ENCODE results near the gene LGALS7B.
"Not testable (repeated sequence)": the region's sequence is repeated elsewhere in the genome, so short reads cannot be mapped to it uniquely, and the experiment has no call there.

The LGALS7B gene

DNA sequence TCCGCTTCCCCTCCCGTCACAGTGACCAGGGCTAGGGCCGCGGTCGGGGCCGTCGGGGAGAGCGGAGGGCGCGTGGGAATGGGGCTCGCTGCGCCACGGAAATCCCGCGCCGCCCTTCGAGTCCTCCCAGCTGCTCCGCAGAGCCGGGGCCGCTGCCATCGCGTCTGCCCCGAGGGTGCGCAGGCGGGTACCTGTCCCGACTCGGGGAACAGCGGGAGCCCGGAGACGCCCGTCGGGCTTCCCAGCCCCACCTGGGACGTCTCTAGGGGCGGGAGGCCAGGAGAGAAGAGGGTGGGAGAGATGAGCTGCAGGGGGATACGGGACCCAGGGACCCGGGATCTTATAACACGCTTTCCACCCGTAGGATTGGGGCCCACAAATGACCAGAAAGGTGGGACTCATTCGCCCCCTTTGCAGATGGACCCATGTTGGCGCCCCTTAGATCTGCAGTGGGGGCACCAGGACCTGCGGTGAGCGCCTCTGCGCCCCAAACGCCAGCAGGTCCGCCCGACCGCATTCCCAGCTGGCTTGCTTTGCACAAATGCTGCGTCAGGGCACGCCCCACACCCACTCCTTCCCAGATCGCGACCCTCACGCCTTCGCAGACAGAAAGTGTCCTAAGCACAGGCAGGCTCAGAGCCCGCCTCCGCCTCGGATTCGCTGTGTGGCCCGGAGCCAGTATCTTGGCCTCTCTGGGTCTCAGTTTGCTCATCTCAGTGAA lies 18.6 kb upstream of the LGALS7B start:
- not testable (repeated sequence) for DNase-seq

- not testable (repeated sequence) for DNase-seq
These were observed 18.1 kb upstream of the LGALS7B start for GRCh38 chr19:38770949-38771275.

DNA sequence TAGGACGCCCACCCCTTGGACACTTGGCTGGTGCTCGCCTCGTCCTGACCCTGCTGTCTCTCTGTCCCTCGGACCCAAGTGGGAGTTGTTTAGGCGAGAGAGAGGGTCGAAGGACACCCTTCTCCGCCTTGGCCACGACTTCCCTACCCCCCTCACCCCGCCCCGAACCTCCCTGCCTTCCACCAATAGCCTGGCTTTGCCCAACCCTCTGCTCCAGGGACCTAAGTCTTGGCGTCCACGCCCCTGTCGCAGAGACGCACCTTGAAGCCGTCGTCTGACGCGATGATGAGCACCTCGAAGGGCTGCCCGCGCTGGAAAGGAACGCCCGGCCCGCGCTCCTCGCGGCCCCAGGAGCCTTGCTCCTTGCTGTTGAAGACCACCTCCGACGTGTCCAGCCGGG lies 17.4 kb upstream of the LGALS7B start:
- not testable (repeated sequence) for DNase-seq

DNA sequence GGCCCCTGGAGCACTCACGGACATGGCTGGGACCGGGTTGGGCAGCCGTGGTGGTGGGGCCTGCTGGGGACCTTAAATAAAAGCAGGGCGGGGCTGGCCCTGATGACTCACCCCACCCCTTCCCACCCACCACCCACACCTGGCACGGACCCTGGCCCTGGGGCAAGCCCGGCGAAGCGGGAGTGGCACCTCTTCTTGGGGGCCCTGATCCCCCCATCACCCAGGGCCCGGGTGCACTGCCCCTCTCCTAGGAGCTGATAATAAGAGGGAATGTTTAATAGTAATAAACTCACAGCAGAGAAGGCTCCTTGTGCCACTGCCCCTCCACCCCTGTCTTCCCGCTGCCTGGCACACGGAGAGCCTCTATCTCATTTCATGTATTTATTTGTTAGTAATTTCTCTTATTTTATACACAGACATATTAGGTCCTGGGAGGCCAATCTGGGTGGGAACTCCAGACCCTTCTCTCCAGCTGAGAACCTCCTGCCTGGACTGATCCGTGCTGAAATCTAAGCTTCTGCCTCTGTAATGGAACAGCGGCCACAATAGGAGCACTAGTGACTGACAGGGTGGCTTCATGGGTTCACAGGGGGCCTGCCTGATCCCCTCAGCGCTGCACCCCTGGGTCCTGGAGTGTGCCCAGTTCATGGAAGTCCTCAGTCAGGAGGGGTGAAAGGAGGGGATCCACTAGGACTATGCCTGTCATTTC lies 15.4 kb upstream of the LGALS7B start, which contains the start of gene LGALS7:
Gene LGALS7, minus strand, starts transcription at position 49 of the 709 bp plus-strand sequence. Its CDS starts 25 bp downstream, at position 24.
- DNase-seq, result no peak

GRCh38 chr19:38774181-38774950 lies 14.6 kb upstream of the LGALS7B start:
- DNase-seq, result no peak

GRCh38 chr19:38778733-38779132 lies 10.3 kb upstream of the LGALS7B start:
- DNase-seq, result no peak

- no peak for DNase-seq
These were observed 8.6 kb upstream of the LGALS7B start for GRCh38 chr19:38780443-38780842.

- DNase-seq, result no peak
These were observed 7.9 kb upstream of the LGALS7B start for GRCh38 chr19:38781058-38781457.

GRCh38 chr19:38782212-38782611 lies 6.8 kb upstream of the LGALS7B start:
- DNase-seq, result not testable (repeated sequence)

DNA sequence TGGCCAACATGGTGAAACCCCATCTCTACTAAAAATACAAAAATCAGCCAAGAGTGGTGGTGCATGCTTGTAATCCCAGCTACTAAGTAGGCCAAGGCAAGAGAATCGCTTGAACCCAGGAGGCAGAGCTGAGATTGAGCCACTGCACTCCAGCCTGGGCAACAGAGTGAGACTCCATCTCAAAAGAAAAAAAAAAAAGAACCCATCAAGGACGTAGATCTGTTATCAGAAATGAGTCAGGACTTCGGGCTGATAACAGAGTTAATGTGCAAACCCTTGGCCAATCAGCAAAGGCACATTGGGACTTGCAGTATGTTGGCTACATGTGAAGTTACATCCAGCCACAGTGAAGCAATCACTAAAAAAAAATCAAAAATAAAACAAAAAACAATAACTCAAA lies 4.8 kb upstream of the LGALS7B start:
- no peak for DNase-seq

DNA sequence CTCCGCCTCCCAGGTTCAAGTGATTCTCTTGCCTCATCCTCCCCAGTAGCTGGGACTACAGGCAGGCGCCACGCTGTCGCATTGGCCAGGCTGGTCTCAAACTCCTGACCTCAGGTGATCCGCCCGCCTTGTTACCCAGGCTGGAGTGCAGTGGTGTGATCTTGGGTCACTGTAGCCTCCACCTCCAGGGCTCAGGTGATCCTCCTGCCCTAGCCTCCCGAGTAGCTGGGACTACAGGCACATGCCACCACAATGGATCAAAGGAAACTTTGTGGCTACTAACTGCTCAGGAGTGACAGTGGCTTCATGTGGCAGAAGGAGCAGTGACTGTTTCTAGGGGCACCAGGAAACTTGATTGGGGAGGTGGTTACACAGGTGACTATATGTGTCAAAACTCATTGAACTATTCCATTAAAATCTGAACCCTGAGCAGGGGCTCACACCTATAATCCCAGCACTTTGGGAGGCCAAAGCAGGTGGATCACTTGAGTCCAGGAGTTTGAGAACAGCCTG lies 3.8 kb upstream of the LGALS7B start:
- no peak for DNase-seq

- DNase-seq, result not testable (repeated sequence)
These were observed 2.9 kb upstream of the LGALS7B start for GRCh38 chr19:38786061-38786460.

DNA sequence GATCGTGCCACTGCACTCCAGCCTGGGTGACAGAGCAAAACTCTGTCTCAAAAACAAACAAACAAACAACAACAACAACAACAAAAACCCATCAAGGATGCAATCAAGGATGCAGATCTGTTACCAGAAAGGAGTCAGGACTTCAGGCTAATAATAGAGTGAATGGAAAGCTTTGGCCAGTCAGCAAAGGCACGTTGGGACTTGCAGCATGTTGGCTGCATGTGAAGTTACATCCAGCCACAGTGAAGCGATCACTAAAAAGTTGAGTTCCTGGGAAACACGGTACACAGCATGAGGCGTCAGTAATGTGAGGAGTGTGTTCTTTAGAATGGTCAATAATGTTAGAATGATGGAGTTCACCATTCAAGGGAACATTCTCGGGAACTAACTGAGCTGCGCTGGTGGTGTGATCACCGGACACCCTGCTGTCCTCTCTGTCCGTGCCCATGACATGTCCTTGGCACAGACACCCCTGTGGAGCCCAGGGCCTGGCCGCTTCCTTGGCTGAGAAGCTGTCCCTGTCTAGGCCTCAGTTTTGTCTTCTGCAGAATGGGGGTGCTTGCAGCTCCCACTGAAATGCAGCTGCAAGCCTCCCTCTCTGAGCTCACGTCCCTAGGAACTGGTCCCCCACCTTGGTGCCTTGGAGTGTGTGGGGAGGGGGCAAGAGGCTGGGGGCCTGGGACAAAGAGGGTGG lies 2.3 kb upstream of the LGALS7B start:
- DNase-seq, result no peak

DNA sequence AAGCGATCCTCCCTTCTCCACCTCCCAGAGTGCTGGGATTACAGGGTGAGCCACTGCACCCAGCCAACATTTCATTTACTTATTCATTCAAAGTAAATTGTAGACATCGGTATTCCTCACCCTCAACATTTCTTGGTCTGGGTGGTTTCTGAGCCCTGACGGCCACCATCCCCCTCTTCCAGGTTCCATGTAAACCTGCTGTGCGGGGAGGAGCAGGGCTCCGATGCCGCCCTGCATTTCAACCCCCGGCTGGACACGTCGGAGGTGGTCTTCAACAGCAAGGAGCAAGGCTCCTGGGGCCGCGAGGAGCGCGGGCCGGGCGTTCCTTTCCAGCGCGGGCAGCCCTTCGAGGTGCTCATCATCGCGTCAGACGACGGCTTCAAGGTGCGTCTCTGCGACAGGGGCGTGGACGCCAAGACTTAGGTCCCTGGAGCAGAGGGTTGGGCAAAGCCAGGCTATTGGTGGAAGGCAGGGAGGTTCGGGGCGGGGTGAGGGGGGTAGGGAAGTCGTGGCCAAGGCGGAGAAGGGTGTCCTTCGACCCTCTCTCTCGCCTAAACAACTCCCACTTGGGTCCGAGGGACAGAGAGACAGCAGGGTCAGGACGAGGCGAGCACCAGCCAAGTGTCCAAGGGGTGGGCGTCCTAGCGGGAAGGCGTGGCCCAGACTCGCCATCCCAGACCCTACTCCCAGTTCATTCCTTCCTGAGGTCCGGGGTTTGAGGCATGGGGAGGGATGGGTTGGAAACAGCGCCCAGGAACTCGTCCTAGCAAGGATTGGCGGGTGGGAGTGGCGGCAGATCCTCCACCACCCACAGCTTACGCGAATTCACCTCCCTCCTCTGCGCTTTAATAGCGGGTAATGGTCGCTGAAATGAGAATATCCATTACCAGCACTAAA lies 1.8 kb downstream of the LGALS7B start:
- DNase-seq, result not testable (repeated sequence)

DNA sequence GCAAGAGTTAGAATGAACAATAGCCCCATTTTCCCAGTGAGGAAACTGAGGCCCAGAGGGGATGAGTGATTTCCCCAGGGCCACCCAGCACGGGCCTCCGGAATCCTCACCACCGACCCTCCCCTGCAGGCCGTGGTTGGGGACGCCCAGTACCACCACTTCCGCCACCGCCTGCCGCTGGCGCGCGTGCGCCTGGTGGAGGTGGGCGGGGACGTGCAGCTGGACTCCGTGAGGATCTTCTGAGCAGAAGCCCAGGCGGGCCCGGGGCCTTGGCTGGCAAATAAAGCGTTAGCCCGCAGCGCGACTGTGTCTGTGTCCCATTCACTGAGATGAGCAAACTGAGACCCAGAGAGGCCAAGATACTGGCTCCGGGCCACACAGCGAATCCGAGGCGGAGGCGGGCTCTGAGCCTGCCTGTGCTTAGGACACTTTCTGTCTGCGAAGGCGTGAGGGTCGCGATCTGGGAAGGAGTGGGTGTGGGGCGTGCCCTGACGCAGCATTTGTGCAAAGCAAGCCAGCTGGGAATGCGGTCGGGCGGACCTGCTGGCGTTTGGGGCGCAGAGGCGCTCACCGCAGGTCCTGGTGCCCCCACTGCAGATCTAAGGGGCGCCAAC lies 2.6 kb downstream of the LGALS7B start:
- not testable (repeated sequence) for DNase-seq

- DNase-seq, result peak; percentile 89
These were observed 3.5 kb downstream of the LGALS7B start for GRCh38 chr19:38792250-38793111.

GRCh38 chr19:38793177-38793576 lies 4.2 kb downstream of the LGALS7B start:
- no peak for DNase-seq

GRCh38 chr19:38793671-38794070 lies 4.7 kb downstream of the LGALS7B start:
- no peak for DNase-seq

DNA sequence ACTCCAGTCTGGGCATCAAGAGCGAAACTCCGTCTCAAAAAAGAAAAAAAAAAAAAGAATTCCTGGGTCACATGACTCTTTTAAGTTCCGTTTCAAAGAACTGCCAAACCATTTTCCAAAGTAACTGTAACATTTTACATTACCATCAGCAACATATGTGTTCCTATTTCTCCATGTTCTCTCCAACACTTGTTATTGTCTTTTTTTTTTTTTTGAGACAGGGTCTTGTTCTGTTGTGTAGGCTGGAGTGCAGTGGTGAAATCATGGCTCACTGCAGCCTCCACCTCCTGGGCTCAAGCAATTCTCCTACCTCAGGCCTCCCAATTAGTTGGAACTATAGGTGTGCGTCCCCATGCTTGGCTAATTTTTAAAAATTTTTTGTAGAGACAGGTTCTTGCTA lies 6.5 kb downstream of the LGALS7B start:
- DNase-seq, result no peak

- DNase-seq, result no peak
These were observed 7.2 kb downstream of the LGALS7B start for GRCh38 chr19:38796154-38796553.
